ENCODE data around the gene TXNL4A. TPM values are rescaled to one million over a fixed set of nuclear protein-coding genes. Genes with fewer than 3 reads are reported as not detected.

Gene TXNL4A
- total RNA-seq, 1 donor from 2014 or later = 144 TPM

DNA sequence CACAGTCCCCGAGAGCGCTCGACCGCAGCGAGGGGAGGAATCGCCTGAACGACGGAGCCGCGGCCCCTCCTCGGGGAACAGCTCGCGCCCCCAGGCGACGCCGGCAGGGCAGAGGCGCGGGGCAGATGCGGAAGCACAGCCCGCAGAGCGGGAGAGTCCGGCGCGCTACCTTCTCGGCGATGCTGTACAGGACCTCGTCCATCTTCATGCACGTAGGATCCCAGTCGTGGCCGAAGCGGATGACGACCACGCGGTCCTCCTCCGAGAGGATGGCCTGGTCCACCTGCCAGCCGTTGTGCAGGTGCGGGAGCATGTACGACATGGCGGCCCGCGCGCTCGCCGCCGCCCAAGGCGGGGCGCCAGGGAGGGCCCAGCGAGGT lies 302 bp downstream of the TXNL4A start:
- Mint-ChIP-seq H3K4me3 (peak overlapping the region; percentile 94), H3K4me1 (peaks cover 32% of the 10 kb centered on the region), H3K27ac (ENCODE audit: unreplicated experiment) (peak overlapping the region; percentile 88), H3K27me3 (ENCODE audit: low read depth) (no peaks in the 10 kb centered on the region), H3K9me3 (no peaks in the 10 kb centered on the region), H3K36me3 (ENCODE audit: low read depth) (peaks cover 7% of the 10 kb centered on the region)
- TF ChIP-seq, protein P1, sequence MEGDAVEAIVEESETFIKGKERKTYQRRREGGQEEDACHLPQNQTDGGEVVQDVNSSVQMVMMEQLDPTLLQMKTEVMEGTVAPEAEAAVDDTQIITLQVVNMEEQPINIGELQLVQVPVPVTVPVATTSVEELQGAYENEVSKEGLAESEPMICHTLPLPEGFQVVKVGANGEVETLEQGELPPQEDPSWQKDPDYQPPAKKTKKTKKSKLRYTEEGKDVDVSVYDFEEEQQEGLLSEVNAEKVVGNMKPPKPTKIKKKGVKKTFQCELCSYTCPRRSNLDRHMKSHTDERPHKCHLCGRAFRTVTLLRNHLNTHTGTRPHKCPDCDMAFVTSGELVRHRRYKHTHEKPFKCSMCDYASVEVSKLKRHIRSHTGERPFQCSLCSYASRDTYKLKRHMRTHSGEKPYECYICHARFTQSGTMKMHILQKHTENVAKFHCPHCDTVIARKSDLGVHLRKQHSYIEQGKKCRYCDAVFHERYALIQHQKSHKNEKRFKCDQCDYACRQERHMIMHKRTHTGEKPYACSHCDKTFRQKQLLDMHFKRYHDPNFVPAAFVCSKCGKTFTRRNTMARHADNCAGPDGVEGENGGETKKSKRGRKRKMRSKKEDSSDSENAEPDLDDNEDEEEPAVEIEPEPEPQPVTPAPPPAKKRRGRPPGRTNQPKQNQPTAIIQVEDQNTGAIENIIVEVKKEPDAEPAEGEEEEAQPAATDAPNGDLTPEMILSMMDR (conservative IDR thresholded peaks at IDR 0.05) = no peak
- DNase-seq (ENCODE audit: low read depth, low spot score) = peak; percentile 59

DNA sequence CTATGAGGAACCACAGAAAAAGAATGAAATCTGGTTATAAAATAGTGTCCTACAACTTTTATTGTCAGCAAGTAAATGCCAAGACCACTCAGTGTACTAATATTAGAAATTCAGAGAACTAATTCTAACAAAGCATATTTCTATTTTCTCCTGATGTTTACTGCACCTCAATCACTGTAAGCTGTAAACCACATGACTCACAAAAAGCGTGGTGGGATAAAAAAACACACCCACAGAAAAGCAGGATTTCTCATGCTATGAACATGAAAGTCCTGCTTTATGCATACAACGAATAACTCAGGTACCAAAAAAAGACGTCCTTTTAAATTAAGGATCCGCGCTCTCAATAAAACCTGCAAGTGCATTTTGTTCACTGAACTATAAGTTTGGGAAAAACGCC lies 797 bp downstream of the TXNL4A start:
- H3K27ac Mint-ChIP-seq (ENCODE audit: unreplicated experiment) = peak overlapping the region; percentile 88

DNA sequence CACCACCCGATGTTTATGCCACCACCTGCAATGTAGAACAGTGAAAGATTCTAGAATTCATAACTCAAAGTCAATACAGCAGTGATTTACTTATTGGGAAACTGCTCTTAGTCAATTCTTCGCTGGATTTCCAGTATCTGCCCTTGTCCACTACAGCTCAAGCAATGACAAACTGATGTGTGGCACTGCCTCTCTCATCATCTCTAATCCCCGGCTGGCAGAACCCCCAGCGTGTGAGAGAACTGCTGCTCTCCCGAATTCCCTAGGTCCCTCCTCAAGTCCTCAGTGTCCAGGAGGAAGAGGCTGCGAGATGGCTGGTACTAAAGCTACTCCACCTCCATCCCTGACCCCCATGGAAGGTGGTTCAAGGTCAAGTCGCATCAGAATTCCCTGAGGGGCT lies 1.6 kb downstream of the TXNL4A start:
- H3K4me1 Mint-ChIP-seq = peaks cover 43% of the 10 kb centered on the region
- no peaks in the 10 kb centered on the region for H3K9me3 Mint-ChIP-seq
- peak overlapping the region; percentile 94 for H3K4me3 Mint-ChIP-seq
- TF ChIP-seq, protein P1 (conservative IDR thresholded peaks at IDR 0.05) = no peak
- no peak for DNase-seq (ENCODE audit: low read depth, low spot score)
- peak overlapping the region; percentile 30 for H3K27ac Mint-ChIP-seq (ENCODE audit: unreplicated experiment)
- no peaks in the 10 kb centered on the region for H3K27me3 Mint-ChIP-seq (ENCODE audit: low read depth)
- H3K36me3 Mint-ChIP-seq (ENCODE audit: low read depth) = peaks cover 7% of the 10 kb centered on the region

More for the DNA sequence above, 797 bp downstream of the TXNL4A start:
- Mint-ChIP-seq H3K4me1 (peaks cover 34% of the 10 kb centered on the region), H3K36me3 (ENCODE audit: low read depth) (peaks cover 7% of the 10 kb centered on the region), H3K4me3 (peak overlapping the region; percentile 94), H3K27me3 (ENCODE audit: low read depth) (no peaks in the 10 kb centered on the region), H3K9me3 (no peaks in the 10 kb centered on the region)
- TF ChIP-seq, protein P1 (conservative IDR thresholded peaks at IDR 0.05) = no peak
- no peak for DNase-seq (ENCODE audit: low read depth, low spot score)

DNA sequence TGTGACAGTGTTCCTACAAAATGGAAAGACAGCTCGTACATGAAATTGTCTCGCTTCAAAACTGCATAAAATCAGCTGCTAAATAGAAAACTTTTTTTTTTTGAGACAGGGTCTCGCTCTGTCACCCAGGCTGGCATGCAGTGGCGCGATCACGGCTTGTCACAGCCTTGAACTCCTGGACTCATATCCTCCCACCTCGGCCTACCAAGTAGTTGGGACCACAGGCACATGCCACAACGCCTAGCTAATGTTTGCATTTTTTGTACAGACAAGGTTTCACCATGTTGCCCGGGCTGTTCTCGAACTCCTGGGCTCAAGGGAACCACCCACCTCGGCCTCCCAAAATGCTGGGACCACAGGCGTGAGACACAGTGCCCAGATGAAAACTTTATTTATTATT lies 3.2 kb downstream of the TXNL4A start:
- DNase-seq (ENCODE audit: low read depth, low spot score) = no peak
- H3K9me3 Mint-ChIP-seq = no peaks in the 10 kb centered on the region

GRCh38 chr18:79983793-79984192 lies 4.6 kb downstream of the TXNL4A start:
- peaks cover 42% of the 10 kb centered on the region for H3K4me1 Mint-ChIP-seq
- H3K9me3 Mint-ChIP-seq = no peaks in the 10 kb centered on the region
- TF ChIP-seq, protein P1 (conservative IDR thresholded peaks at IDR 0.05) = no peak
- H3K36me3 Mint-ChIP-seq (ENCODE audit: low read depth) = peaks cover 10% of the 10 kb centered on the region
- no peaks in the 10 kb centered on the region for H3K27me3 Mint-ChIP-seq (ENCODE audit: low read depth)
- no peak for DNase-seq (ENCODE audit: low read depth, low spot score)
- no peak overlapping the region for H3K27ac Mint-ChIP-seq (ENCODE audit: unreplicated experiment)
- peak overlapping the region; percentile 44 for H3K4me3 Mint-ChIP-seq

More for the DNA sequence above, 3.2 kb downstream of the TXNL4A start:
- Mint-ChIP-seq H3K27ac (ENCODE audit: unreplicated experiment) (no peak overlapping the region), H3K36me3 (ENCODE audit: low read depth) (peaks cover 7% of the 10 kb centered on the region), H3K27me3 (ENCODE audit: low read depth) (no peaks in the 10 kb centered on the region), H3K4me1 (peaks cover 48% of the 10 kb centered on the region), H3K4me3 (no peak overlapping the region)
- TF ChIP-seq, protein P1 (conservative IDR thresholded peaks at IDR 0.05) = no peak

DNA sequence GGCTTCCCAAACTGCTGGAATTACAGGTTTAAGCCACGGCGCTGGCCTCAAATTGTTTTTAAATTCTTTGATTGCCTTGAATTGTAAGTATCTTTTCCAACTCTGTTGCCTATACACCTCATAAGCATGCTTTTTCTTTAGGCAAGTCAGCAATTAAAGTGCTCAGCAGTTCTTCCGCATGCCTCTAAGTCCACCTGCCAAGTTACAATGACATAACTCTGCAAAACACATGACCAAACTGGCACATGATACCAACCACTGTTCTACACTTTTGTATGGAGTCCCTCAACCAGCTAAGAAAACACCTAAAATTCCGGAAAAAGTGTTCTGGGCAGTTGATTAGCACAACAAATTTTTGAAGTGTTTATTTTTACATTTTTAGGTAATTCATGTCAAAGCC lies 5.1 kb downstream of the TXNL4A start:
- H3K4me1 Mint-ChIP-seq = peaks cover 41% of the 10 kb centered on the region
- TF ChIP-seq, protein P1 (conservative IDR thresholded peaks at IDR 0.05) = no peak
- peak overlapping the region; percentile 62 for H3K27ac Mint-ChIP-seq (ENCODE audit: unreplicated experiment)
- H3K4me3 Mint-ChIP-seq = no peak overlapping the region
- H3K9me3 Mint-ChIP-seq = no peaks in the 10 kb centered on the region
- H3K36me3 Mint-ChIP-seq (ENCODE audit: low read depth) = peaks cover 10% of the 10 kb centered on the region
- DNase-seq (ENCODE audit: low read depth, low spot score) = no peak
- no peaks in the 10 kb centered on the region for H3K27me3 Mint-ChIP-seq (ENCODE audit: low read depth)
